HG03558 (cell line): ENCODE results near the gene JMJD1C.

ENCODE experiments used
- ATAC-seq: cut with Tn5 transposase; IDR thresholded peaks from one replicate; pipeline ENCODE4 v1.9.1; 2021; ENCODE audit warnings: moderate number of reproducible peaks; ENCODE audit not compliant: unreplicated experiment; ENCODE audit errors: extremely low read depth

Gene JMJD1C

GRCh38 chr10:63483983-63484382, 18.2 kb upstream of the JMJD1C start:
- ATAC-seq: no peak

DNA sequence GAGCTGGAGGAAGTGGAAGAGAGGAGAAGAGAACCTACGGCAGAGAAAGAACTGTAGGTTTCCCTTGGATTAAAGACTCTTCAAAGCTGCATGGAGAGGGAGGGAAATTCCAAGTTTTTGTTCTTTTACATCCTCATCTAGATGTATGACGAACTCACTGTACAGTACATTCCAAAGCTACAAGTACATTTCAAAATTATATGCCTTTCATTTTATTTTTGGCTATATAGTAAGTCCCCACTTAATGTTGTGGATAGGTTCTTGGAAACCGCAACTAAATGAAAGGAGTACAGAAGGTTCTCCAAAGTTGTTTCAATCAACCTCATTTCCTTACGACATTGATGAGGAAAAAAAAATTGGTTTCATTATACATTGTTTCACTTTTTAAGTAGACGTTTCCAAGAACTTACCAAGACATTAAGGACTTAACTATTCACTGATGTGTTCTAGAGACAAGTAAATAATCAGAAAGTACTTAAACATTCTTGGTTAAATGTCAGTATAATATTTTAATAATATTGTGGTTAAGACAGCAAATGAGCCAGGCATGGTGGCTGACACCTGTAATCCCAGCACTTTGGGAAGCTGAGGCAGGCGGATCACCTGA, 16.1 kb upstream of the JMJD1C start:
- ATAC-seq: no peak

GRCh38 chr10:63480237-63480636, 14.5 kb upstream of the JMJD1C start:
- ATAC-seq: no peak

DNA sequence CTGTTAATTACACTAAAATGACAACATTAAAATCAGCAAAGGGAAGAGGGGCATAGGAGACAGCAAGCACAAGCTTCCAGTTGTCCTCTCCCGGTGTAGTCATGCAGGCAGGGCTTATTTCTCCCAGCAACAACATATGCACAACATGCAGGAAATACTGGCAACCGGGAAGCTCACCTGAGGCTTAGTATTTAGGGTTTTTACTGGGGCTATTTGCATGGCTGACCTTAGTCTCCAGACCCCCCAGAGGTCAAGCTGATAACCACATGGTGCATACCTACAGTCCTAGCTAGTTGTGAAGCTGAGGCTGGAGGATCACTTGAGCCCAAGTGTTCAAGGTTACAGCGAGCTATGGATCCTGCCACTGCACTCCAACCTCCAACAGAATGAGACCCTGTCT, 12.8 kb upstream of the JMJD1C start:
- no peak for ATAC-seq

DNA sequence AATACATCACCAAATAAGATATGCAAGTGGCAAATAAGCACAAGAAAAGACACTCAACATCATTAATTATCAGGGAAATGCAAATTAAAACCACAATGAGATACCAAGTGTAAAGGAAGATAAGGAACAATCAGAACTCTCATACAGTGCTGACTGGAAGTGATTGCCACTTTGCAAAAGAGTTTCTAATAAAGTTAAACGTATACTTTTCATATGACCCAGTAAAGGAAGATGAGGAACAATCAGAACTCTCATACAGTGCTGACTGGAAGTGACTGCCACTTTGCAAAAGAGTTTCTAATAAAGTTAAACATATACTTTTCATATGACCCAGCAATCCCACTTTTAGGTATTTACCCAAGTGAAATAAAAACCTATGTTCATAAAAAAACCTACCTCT, 12.2 kb upstream of the JMJD1C start:
- no peak for ATAC-seq

DNA sequence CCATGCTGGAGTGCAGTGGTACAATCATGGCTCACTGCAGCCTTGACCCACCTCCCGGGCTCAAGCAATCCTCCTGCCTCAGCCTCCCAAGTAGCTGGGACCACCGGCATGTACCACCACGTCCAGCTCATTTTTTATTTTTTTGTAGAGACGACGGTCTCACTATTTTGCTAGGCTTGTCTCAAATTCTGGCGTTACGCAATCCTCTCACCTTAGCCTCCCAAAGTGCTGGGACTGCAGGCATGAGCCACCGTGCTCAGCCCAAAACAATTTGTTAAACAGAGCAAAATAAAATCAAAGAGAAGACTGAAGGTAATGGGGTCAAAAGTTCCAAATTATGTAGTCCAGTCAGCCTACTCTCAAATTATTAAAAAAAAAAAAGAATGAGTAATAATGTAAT, 8.7 kb upstream of the JMJD1C start:
- no peak for ATAC-seq

DNA sequence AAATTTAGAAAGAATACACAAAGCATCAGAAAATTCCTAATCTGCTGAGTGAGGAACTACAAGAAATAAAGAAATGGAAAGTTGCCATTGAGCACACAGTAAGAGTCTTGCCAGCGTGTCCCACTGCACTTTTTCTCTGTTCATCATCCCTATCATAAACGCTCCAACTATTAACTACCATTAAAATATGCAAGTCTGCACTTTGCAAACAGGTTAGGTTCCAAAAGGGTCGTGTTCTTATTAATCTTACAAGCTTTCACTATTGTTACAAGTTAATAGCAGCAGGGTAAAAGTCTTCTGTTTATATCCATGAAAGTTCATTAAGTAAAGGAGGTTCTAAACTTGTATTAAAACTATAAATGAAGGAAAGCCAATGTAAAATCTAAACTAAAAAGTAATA, 5.2 kb upstream of the JMJD1C start:
- no peak for ATAC-seq

- no peak for ATAC-seq
Observed at GRCh38 chr10:63468947-63469346, 3.2 kb upstream of the JMJD1C start.

GRCh38 chr10:63467841-63468240, 2.1 kb upstream of the JMJD1C start:
- no peak for ATAC-seq

GRCh38 chr10:63466144-63466935, 563 bp upstream of the JMJD1C start:
- peak; percentile 17 for ATAC-seq

GRCh38 chr10:63464402-63465292, 1.1 kb downstream of the JMJD1C start:
- ATAC-seq: peak; percentile 24

DNA sequence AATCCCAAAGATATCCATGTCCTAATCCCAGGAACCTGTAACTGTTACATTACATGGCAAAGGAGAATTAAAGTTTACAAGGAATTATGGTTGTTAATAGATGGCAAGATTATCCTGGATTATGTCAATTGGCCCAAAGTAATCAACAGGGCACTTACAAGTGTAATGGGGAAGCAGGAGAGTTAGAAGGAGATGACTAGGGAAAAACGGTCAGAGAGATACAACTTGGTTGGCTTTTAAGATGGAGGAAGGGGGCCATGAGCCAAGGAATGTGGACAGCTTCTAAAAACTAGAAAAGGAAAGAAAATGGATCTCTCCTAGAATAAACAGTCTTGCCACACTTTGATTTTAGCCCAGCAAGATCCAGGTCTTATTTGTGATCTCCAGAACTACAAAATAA, 3.3 kb downstream of the JMJD1C start:
- ATAC-seq: no peak

GRCh38 chr10:63458177-63458576, 7.6 kb downstream of the JMJD1C start:
- no peak for ATAC-seq

DNA sequence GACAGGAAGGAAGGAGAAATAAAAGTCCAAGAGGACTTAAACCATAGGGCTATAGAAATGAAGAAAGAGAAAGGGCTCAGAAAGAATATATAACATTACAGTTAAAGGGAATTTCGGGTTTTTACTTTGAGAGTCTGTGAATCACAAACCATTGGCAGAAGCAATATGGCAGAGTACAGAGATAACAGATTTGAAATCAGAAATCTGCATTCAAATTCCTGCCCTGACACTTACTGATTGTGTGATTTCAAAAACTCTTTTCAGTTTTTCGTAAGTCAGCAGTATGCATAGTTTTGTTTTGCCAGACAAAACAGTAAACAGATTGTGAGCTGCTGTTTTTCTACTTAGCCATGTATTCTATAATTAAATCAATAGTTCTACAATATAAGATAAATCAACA, 8.2 kb downstream of the JMJD1C start:
- no peak for ATAC-seq

- ATAC-seq: no peak
Observed at GRCh38 chr10:63456437-63457210, 9.2 kb downstream of the JMJD1C start.

- no peak for ATAC-seq
Observed at GRCh38 chr10:63455507-63455906, 10.3 kb downstream of the JMJD1C start.

GRCh38 chr10:63454631-63455030, 11.1 kb downstream of the JMJD1C start:
- ATAC-seq: no peak

DNA sequence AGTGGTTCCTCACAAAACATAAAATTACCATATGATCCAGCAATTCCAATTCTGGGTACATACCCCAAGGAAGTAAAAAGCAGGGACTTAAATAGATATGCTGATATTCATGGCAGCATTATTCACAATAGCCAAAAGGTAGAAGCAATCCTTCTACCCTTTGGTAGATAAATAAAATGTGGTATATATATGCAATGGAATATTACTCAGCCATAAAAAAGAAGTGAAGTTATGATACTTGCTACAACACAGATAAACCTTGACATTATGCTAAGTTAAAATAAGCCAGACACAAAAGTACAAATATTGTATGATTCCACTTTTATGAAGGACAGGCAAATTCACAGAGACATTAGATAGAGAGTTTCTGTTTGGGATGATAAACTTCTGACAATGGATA, 13.3 kb downstream of the JMJD1C start:
- ATAC-seq: no peak

DNA sequence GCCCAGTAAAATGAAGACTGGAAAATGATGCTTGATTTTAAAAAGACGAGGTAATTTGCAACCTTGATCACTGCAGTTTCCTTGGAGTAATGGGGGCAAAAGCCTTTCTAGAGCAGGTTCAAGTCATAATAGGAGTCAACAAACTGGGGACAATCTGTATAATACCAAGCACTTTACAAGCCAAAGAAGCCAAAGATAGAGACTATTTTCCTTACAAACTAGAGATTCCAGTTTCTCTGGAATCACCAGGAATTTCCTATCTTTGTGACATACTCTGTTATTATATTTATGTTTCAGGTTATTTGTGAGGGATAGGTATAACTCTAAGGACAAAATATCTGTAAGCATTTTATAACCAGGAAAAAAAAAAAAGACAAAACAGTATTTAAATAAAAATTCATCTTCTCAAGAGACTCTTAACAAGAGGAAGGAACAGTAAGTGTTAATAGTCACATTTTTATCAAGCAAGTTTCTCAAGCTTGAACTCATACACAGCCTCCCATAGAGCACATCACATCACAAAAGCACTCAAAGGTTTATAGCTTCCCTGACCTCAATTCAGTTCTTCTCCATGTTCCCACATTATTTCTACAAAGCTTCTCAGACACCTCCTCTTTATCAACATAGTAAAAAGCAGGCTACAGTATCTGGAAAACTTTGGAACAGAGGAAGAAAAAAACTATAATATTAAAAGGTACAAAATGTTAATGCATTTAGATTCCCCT, 18.9 kb downstream of the JMJD1C start:
- ATAC-seq: no peak

- ATAC-seq: no peak
Observed at GRCh38 chr10:63441404-63441803, 24.4 kb downstream of the JMJD1C start.
